AG20443 (cell line): Measurements from ENCODE around the gene PEAK1.

Experiments used
- DNase-seq: peaks from one replicate; pipeline ENCODE4 v3.0.0; 2012; ENCODE audit warnings: low spot score, mixed read lengths

The PEAK1 gene

DNA sequence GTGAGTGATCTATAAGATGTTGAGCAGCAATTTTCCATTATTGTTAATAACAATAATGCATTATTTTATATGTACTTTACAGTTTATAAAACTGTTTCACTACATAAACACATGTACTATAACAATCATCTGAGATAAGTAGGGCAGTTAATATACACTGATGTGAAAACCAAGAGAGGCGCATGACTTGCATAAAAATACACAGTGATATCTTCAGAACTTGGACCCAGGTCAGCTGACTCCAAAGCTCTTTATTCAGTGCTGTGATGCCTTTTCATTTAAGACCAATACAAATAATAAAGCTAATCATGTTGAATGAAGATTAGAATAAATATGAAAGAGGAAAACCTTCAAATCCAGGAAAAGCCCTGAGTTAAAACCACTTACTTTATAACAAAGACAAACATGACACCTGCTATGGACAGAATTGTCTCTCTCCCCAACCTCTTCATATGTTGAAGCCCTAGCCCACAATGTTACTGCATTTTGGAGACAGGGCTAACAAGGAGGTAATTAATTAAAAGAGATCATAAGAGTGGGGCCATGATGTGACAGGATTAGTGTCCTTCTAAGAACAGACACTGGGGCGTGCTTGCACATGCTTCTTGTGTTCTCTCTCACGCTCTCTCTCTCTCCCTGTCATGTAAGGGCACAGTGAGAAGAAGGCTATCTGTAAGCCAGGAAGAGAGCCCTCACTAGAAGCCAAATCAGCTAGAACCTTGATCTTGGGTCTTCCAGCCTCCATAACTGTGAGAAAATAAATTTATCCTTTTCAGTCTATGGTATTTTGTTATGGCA, 293.2 kb downstream of the PEAK1 start:
- DNase-seq = no peak

GRCh38 chr15:77123854-77124253, 296.1 kb downstream of the PEAK1 start:
- no peak for DNase-seq

GRCh38 chr15:77122576-77122975, 297.3 kb downstream of the PEAK1 start:
- DNase-seq = no peak

DNA sequence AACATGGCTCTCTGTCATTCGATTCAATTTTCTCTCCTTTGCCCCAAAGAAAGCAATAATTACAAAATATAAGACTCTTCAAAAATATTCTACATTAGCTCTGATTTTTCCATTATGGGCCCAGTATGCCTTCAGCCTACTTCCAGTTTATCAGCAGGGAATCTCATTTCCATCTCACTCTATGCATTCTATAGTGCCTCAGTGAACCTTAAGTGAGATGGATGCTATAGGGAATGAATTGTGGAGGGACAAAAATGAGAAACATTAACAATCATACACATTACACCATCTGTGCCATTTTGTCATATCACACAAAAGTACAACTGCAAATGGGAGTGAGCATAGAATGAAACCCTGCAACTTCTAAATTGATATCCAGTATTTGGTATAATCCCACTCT, 298.3 kb downstream of the PEAK1 start:
- no peak for DNase-seq

DNA sequence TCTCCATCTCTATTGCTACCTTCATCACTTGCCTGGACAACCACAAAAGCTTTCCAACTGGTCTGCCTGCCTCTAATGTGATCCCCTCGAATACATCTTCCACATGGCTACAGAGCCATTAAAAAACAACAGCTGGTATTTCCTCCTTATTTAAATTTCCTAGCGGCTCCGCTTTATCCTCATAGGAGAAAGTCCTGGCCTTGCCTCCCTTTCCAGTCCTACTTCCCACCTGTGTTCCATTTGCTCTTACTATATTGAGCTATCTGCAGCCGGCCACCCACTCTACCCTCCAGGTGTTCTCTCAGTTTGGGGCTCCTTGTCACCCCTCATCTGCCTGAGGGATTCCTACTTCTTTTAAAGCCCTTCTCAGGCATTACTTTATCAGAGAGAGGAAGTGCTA, 299.3 kb downstream of the PEAK1 start:
- no peak for DNase-seq

GRCh38 chr15:77119446-77119845, 300.5 kb downstream of the PEAK1 start:
- DNase-seq = no peak

DNA sequence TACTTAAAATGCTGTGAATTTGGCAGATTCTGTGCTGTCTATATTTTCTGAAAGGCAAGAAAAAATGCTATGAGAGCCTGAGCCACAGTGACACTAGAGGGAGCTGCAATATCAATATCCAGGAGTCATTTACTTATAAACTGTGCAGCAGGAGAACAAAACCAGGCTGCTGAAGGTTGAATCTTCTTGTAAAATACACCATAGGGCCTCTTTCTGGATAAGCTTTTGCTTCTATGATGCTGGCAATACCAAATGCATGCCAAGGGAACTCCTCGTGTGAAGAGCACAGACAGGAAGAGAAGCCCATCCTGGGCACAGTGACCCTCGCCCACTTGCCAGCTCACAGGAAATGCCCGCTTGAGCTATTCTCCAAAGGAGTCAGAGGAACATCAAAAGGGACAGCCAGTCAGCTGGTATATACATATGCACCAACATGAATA, 301.0 kb downstream of the PEAK1 start:
- DNase-seq = peak; percentile 73

- no peak for DNase-seq
Measured at GRCh38 chr15:77115179-77115578, 304.7 kb downstream of the PEAK1 start.

DNA sequence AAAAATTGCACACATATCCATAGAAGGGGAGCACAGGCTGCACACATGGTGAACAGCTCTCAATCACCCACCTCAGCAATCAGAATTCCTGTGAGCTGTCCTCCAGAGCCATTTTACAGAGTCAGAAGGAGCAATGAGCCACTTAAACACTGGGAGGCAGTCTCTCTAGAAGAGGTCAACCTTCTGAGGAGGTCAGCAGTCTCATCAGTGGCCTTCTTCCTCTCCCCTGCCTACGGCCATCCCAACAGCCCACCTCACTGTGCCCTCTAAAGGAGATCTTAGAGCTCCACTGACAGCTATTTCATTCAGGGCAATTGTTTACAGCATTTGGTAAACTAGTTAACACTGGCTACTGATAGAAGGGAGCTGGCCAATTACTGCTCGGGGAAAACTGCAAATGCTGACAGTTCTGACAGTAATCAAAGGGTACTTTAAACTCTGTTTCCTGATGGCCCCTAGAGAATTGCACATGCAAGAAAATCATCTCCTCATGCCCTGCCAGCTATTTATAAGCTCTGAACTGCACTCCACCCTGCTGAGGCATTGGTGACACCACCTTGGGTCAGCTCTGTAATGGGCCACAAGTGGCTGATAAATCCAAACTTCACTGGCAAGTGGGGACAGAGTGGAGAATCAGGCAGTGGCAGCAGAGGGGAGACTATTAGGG, 306.9 kb downstream of the PEAK1 start:
- DNase-seq = peak; percentile 27

- no peak for DNase-seq
Measured at GRCh38 chr15:77111789-77112188, 308.1 kb downstream of the PEAK1 start.

- peak; percentile 64 for DNase-seq
Measured at GRCh38 chr15:77107531-77108355, 312.2 kb downstream of the PEAK1 start.

DNA sequence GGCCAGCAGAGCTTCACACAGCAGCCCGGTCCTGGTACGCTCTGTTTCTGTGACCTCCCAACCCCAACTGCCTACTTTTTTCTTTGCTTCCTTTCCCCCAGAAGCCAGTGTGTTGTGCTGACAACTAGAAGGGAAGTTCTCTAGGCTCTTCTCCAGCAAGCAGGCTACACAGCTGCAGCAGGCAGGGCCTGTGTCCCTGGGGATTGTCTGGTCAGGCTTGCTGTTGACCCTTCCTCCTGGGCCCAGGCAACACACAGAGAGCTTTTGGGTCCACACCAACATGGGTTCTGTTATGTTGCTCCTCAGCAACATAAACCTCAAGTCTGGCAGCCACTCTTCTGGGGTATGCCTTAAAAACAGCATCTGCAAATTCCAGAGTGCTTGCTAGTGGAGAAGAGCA, 312.8 kb downstream of the PEAK1 start:
- peak; percentile 30 for DNase-seq

- peak; percentile 87 for DNase-seq
Measured at GRCh38 chr15:77104155-77104554, 315.7 kb downstream of the PEAK1 start.

- DNase-seq = no peak
Measured at GRCh38 chr15:77099741-77100463, 320.0 kb downstream of the PEAK1 start.

GRCh38 chr15:77098572-77098971, 321.3 kb downstream of the PEAK1 start:
- no peak for DNase-seq

- DNase-seq = no peak
Measured at GRCh38 chr15:77097921-77098320, 322.0 kb downstream of the PEAK1 start.

DNA sequence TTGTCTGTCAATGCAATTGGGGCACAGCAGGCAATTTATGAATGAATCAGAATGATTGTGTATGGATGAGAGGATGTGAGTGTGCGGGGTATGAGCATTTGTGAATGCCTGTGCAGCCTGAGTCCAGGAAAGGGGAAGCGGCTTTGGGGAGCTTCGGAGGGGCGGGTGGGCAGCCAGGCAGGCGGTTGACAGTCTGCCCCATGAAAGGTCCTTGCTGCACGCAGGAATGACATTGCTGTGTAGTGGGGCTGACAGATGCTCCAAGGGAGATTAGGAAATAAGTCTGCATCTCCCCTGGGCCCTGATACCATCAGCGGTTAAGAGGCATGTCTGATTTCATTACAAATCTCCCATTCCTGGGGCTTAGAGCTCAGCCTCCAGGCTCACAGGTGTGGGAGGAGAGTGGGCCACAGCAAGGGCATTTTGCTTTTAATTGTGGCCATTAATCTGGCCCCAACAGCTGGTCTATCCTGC, 322.6 kb downstream of the PEAK1 start:
- DNase-seq = no peak

- no peak for DNase-seq
Measured at GRCh38 chr15:77096541-77096940, 323.4 kb downstream of the PEAK1 start.

DNA sequence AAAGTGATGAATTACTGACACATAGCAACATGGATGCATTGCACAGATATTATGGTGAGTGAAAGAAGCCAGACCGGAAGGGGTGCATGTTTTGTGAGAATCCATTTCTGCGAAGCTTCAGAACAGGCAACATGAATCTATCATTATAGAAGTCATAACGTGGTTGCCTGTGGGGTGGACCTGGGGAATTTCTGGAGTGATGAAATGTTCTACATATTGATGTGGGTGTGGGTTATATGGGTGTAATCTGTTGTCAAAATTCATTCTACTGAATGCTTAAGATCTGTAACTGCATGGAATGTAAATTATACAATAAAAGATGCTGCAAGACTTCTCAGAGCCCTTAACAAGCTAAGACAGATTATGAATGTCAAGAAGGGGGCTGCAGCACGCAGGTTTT, 323.8 kb downstream of the PEAK1 start:
- DNase-seq = no peak

- DNase-seq = no peak
Measured at GRCh38 chr15:77094397-77095030, 325.4 kb downstream of the PEAK1 start.

DNA sequence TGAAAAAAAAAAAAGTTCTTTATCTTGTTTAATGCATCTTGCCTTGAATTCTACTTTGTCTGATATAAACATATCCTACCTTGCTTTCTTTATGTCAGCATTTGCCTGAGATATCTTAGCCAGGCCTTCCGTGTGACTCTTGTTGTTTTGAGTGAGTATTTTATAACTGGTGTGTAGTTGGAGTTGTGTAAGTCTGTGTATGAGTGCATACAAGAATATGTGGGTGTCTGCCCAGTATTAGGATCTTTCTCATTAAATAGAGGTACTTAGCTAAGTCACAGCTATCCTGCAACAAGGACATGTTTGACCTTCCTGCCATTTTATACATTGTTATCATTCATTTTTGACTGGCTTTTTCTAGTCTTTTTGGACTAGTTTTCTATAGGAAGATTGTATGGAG, 326.5 kb downstream of the PEAK1 start:
- no peak for DNase-seq
